Measurements from ENCODE around the gene INPP1. TPM values are rescaled to one million over a fixed set of nuclear protein-coding genes. Genes with fewer than 3 reads are reported as not detected.

Gene INPP1
- total RNA-seq, 3 donors from 2014 or later, result 3.6 to 4.3 (median 3.6) TPM

DNA sequence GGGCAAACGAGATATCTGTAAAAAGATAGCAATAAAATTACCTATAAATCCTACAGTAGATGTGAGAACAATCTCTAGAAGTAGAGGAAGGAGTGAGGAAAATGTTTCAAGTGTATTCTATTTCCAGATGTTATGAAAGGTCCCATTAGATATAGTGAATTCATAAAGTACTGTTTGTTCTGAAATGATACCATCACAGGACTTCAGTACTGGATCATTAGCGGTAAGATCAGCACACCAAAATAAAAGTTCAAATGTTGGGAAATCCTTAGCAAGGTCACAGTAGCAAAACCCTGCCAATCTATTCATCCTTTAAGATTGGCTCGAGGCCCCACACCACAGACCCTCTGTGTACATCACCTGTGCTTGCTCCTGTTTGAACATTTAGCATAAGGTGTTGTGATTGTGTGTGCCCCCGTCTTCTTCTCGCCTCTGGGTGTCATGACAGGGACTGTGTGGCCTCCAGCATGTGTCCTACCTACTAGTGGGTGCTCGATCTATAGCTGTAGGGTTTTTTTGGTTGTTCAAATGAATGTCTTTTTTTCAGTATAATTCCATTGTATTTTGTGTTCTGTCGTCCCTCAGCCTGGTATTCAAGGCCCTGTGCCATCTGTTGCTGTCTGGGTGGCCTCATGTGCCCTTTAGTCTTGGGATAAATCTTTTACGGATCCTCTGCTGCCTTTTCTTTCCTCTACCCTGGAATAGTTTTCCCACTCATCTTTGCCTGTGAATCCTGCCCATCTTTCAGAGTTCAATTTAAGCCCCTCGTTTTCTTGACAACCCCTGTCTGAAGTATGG, 73.9 kb downstream of the INPP1 start:
- ATAC-seq (no peak), DNase-seq (no peak)
- H3K36me3 Mint-ChIP-seq (ENCODE audit: insufficient read depth), result peaks cover 29% of the 10 kb centered on the region
- H3K27me3 Mint-ChIP-seq (ENCODE audit: low read depth), result no peaks in the 10 kb centered on the region
- H3K9me3 Mint-ChIP-seq, result no peaks in the 10 kb centered on the region
- H3K4me1 Mint-ChIP-seq (ENCODE audit: low read depth), result peaks cover 64% of the 10 kb centered on the region
- H3K4me3 Mint-ChIP-seq, result no peak overlapping the region

DNA sequence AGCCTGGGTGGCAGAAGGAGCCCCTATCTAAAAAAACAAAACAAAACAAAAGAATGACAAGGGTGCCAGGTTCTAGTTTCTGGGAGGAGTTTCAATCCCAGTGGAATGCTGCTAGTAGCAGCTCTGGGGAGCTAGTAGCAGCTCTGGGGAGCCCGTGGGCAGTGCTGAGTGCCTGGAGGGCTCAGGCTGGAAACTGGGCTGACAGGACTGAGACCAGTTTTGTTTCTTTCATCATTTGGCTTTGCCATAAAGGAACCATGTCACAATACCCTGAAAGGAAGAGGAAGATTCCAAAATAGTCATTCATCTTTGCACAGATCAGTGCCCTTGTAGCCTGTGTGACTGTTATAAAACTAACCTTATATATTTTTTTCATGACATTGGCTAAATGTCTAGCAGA, 75.3 kb downstream of the INPP1 start:
- H3K4me1 Mint-ChIP-seq (ENCODE audit: low read depth), result peaks cover 61% of the 10 kb centered on the region
- no peaks in the 10 kb centered on the region for H3K27me3 Mint-ChIP-seq (ENCODE audit: low read depth)
- DNase-seq (no peak), ATAC-seq (no peak)
- no peak overlapping the region for H3K4me3 Mint-ChIP-seq
- H3K36me3 Mint-ChIP-seq (ENCODE audit: insufficient read depth), result peaks cover 24% of the 10 kb centered on the region
- no peaks in the 10 kb centered on the region for H3K9me3 Mint-ChIP-seq

DNA sequence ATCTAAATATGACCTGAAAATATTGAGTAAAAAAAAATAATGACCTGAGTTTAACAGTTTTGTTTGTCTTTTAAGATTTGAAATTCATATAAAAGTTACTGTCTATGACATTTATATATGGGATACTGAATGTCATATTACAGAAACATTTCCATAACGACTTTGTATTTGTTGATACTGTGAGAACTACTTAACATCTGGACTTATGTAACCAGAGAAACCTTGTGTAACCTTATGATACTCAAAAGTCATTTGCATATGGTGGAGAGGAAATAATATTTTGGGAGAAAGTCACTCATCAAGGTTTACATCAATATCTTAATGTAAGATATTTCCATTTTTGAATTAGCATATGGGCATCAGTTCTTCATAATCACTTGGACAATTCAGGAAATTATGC, 77.4 kb downstream of the INPP1 start:
- ATAC-seq (no peak), DNase-seq (no peak)
- H3K36me3 Mint-ChIP-seq (ENCODE audit: insufficient read depth), result peaks cover 28% of the 10 kb centered on the region
- H3K4me3 Mint-ChIP-seq, result no peak overlapping the region
- H3K9me3 Mint-ChIP-seq, result no peaks in the 10 kb centered on the region
- H3K4me1 Mint-ChIP-seq (ENCODE audit: low read depth), result peaks cover 67% of the 10 kb centered on the region
- no peaks in the 10 kb centered on the region for H3K27me3 Mint-ChIP-seq (ENCODE audit: low read depth)

Other genes with a start within 250 kb of the INPP1 start
- gene HIBCH, start 23.8 kb upstream of the INPP1 start, total RNA-seq, result 10 to 100 TPM; 17.6 to 28.2 (median 23.1) TPM
- gene MFSD6, start 64.8 kb downstream of the INPP1 start, total RNA-seq, result 10 to 100 TPM; 38.2 to 42.1 (median 41.0) TPM
- gene NEMP2, start 191.1 kb downstream of the INPP1 start, total RNA-seq, result 1 to 10 TPM; 6.8 to 8.6 (median 8.5) TPM

Measured in activated T-cell treated with anti-CD3 and anti-CD28 coated beads, Interleukin-2, amount 50 U/mL, for 4 hours (primary cell).